Tibial nerve (tissue), 4 donors: ENCODE results near the gene RHBG. TPM values are rescaled to one million over a fixed set of nuclear protein-coding genes. Genes with fewer than 3 reads are reported as not detected.
A peak's percentile ranks its signal among the peaks of the same experiment; 100 is the strongest.

Experiments used
- DNase-seq, 2 donors: peaks; one replicate each; pipeline ENCODE4 v3.0.0-alpha.2; 2019; ENCODE audit warnings: low spot score in 2 of 2
- H3K27ac ChIP-seq, 4 donors: fragments of 200-600 bp; sonication (generic) in 3 of 4; one replicate each; pipeline ENCODE4 v1.5.1; 2017 to 2019; ENCODE audit warnings: mild to moderate bottlenecking in 1 of 4
- H3K27me3 ChIP-seq, 2 donors: fragments of 200-600 bp; sonication (generic) in 1 of 2; one replicate each; pipeline versions ENCODE4 v1.5.1 to v1.6.0; 2017 to 2019
- H3K36me3 ChIP-seq, 3 donors: fragments of 200-600 bp; sonication (generic); one replicate each; pipeline ENCODE4 v1.5.1; 2018 to 2019
- H3K4me1 ChIP-seq, 4 donors: fragments of 200-600 bp; sonication (generic) in 3 of 4; one replicate each; pipeline ENCODE4 v1.5.1; 2017 to 2019
- H3K4me3 ChIP-seq, 4 donors: fragments of 200-600 bp; sonication (generic) in 3 of 4; one replicate each; pipeline ENCODE4 v1.5.1; 2017 to 2019; ENCODE audit warnings: mild to moderate bottlenecking in 1 of 4, moderate library complexity in 1 of 4
- H3K9me3 ChIP-seq, 4 donors: fragments of 200-600 bp; sonication (generic) in 3 of 4; one replicate each; pipeline ENCODE4 v1.5.1; 2017 to 2019
- EP300 ChIP-seq, 2 donors: sonication (generic); formaldehyde crosslinking; IDR thresholded peaks; one replicate each; pipeline ENCODE4 v1.6.1; 2017; ENCODE audit warnings: antibody characterized with exemption in 2 of 2, mild to moderate bottlenecking in 1 of 2
- POLR2A ChIP-seq, 2 donors: fragments of 450-650 bp; IDR thresholded peaks; one replicate each; pipeline ENCODE4 v1.6.1; 2017; ENCODE audit warnings: antibody characterized with exemption in 2 of 2, mild to moderate bottlenecking in 2 of 2, moderate library complexity in 2 of 2
- WGBS, 2 donors: methylation state at CpG; one replicate each; pipeline ENCODE4 v1.1.5; 2018; 5-methylcytosine and 5-hydroxymethylcytosine counted together
- total RNA-seq, 4 donors: library from RNA; depleted of rRNA; stranded (reverse); fragments of >200 nt; gene quantifications; one replicate each; pipeline ENCODE4 v1.1.0, GENCODE V29; 2016
- TF ChIP-seq, protein P1 (sequence below), 5 experiments: fragments of 200-600 bp in 3 of 5; fragments of 450-650 bp in 2 of 5; sonication (generic) in 3 of 5; IDR thresholded peaks; one replicate each; pipeline ENCODE4 v1.5.1; 2016 to 2019; ENCODE audit warnings: antibody characterized with exemption in 5 of 5, mild to moderate bottlenecking in 3 of 5, moderate library complexity in 2 of 5

The RHBG gene
- total RNA-seq, 4 donors from 2014 or later, result not detected

DNA sequence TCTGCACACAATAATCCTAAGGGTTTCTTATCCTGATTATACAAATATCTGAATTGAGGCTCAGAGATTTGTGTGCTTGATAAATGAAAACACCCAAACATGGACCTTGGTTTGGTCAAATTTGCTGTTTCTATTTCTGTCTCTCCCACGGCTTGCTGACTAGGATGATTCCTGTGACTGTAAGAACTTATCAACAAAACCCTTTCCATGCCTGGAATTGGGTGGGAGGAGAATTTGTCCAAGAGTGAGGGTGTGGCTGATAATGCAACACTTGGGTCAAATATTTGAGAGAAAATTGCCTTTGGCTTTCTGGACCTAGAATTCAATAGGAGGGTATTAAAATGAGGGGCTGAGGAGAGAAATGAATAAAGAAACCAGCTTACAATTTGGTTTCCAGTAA lies 48.0 kb downstream of the RHBG start:
- no peaks in the 10 kb centered on the region for H3K36me3 ChIP-seq
- H3K4me1 ChIP-seq, result peaks cover 0 to 23% (median 19%) of the 10 kb centered on the region in 4 donors
- peaks cover 12 to 92% of the 10 kb centered on the region in 2 donors for H3K27me3 ChIP-seq
- no peak overlapping the region for H3K27ac ChIP-seq
- no peak for DNase-seq
- no peaks in the 10 kb centered on the region for H3K9me3 ChIP-seq
- no peak overlapping the region for H3K4me3 ChIP-seq
- no peak for TF ChIP-seq EP300 (IDR thresholded peaks at IDR 0.05)
- TF ChIP-seq, protein P1, sequence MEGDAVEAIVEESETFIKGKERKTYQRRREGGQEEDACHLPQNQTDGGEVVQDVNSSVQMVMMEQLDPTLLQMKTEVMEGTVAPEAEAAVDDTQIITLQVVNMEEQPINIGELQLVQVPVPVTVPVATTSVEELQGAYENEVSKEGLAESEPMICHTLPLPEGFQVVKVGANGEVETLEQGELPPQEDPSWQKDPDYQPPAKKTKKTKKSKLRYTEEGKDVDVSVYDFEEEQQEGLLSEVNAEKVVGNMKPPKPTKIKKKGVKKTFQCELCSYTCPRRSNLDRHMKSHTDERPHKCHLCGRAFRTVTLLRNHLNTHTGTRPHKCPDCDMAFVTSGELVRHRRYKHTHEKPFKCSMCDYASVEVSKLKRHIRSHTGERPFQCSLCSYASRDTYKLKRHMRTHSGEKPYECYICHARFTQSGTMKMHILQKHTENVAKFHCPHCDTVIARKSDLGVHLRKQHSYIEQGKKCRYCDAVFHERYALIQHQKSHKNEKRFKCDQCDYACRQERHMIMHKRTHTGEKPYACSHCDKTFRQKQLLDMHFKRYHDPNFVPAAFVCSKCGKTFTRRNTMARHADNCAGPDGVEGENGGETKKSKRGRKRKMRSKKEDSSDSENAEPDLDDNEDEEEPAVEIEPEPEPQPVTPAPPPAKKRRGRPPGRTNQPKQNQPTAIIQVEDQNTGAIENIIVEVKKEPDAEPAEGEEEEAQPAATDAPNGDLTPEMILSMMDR (IDR thresholded peaks at IDR 0.05), result no peak
- TF ChIP-seq POLR2A (IDR thresholded peaks at IDR 0.05), result no peak
- WGBS, 2 donors, result 24 to 29% methylated on average over 1 of the region's 1 CpG

DNA sequence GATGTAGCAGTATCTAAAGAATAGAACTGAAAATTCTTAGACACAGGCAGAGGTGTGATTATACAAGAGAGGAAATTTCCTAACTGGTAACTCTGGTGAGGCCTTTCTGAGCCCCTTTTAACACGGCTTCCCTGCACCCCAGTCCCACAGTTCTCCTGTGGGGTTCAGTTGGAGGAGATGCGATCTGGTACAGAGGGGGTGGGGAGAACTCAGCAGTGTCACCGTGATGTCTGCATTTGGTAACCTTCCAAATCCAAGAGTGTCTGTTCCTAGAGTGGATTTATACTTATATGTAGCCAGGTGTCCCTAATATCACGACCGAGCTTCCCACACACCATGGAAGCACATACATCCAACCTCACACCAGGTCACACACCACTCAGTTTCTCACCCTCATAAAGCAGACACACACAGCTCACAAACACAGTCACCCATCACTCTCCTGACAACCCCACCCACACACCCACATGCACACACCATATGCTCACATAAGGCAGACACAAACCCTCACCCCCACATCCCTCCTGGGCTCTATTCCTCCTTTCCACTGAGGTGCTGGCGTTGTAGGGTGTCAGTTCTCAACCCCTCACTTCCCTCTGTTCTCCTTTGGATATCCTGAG lies 48.5 kb downstream of the RHBG start:
- DNase-seq, result no peak
- peaks cover 0 to 24% (median 20%) of the 10 kb centered on the region in 4 donors for H3K4me1 ChIP-seq
- 79 to 81% methylated on average over 6 of the region's 6 CpGs for WGBS, 2 donors
- TF ChIP-seq POLR2A (IDR thresholded peaks at IDR 0.05), result no peak
- TF ChIP-seq, protein P1 (IDR thresholded peaks at IDR 0.05), result no peak
- TF ChIP-seq EP300 (IDR thresholded peaks at IDR 0.05), result no peak
- H3K9me3 ChIP-seq, result no peaks in the 10 kb centered on the region
- H3K36me3 ChIP-seq, result no peaks in the 10 kb centered on the region
- H3K4me3 ChIP-seq, result no peak overlapping the region
- no peak overlapping the region for H3K27ac ChIP-seq
- peaks cover 12 to 97% of the 10 kb centered on the region in 2 donors for H3K27me3 ChIP-seq

DNA sequence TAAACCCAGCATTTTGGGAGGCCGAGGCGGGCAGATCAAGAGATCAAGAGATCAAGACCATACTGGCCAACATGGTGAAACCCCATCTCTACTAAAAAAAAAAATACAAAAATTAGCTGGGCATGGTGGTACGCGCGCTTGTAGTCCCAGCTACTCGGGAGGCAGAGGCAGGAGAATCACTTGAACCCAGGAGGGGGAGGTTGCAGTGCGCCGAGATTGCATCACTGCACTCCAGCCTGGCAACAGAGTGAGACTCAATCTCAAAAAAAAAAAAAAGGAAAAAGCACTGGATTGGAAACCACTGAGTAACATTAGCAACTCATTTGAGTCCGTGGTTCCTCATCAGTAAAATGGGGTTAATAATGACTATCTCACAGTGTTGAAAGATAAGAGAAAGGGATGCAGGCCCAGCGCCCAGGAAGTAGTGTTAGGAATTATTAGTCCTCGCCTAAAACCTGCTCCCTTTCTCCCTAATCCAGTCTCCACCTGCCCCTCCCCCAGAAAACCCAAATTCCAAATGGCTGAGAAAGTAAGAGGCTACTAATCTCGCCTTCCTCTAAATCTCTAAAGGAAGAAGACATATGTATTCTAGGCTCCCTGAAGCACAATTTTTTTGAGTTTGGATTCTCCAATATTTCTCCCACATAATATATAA lies 49.5 kb downstream of the RHBG start:
- Histone ChIP-seq H3K4me1 (peaks cover 0 to 24% (median 20%) of the 10 kb centered on the region in 4 donors), H3K36me3 (no peaks in the 10 kb centered on the region), H3K4me3 (no peak overlapping the region), H3K27ac (no peak overlapping the region), H3K27me3 (peaks cover 14 to 100% of the 10 kb centered on the region in 2 donors), H3K9me3 (no peaks in the 10 kb centered on the region)
- 90% methylated on average over 12 of the region's 12 CpGs for WGBS, 2 donors
- no peak for DNase-seq
- TF ChIP-seq EP300 (IDR thresholded peaks at IDR 0.05) (no peak), POLR2A (IDR thresholded peaks at IDR 0.05) (no peak)
- TF ChIP-seq, protein P1 (IDR thresholded peaks at IDR 0.05), result no peak

DNA sequence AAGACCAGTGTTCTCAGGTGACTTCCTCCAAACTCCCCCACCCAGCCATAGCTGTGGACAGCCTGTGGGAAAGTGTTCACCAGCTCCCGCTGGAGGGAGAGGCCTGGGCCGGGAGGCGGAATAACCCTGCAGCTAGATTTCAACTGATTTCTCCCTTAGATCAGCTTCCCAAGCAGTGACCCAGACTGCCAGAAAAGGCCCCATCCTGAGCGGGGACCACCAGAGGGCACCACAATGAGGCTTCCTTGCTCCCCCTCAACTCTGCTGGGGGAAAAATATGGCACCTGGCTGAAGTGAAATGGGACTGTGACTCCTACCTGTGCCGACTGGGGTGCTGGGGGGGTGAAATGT lies 50.8 kb downstream of the RHBG start:
- Histone ChIP-seq H3K36me3 (no peaks in the 10 kb centered on the region), H3K27me3 (peaks cover 14 to 100% of the 10 kb centered on the region in 2 donors), H3K4me3 (peak overlapping the region in 2 of 4 donors; percentile 30), H3K27ac (no peak overlapping the region), H3K9me3 (no peaks in the 10 kb centered on the region), H3K4me1 (peaks cover 0 to 24% (median 20%) of the 10 kb centered on the region in 4 donors)
- DNase-seq, result no peak
- TF ChIP-seq, protein P1 (IDR thresholded peaks at IDR 0.05), result no peak
- TF ChIP-seq POLR2A (IDR thresholded peaks at IDR 0.05) (no peak), EP300 (IDR thresholded peaks at IDR 0.05) (no peak)
- 35 to 36% methylated on average over 2 to 5 of the region's 5 CpGs for WGBS, 2 donors
